HEK293 (cell line): ENCODE results near the gene AHSA1.
A peak's percentile ranks its signal among the peaks of the same experiment; 100 is the strongest.

Experiments
- CTCF ChIA-PET: fragments of 350-600 bp; formaldehyde crosslinking; extraction: SDS; loops from one replicate; lab custom pipeline; 2021; ENCODE audit warnings: antibody characterized with exemption; lab: Yijun Ruan, JAX
- POLR2A ChIA-PET: fragments of 300-600 bp; formaldehyde crosslinking; extraction: SDS; loops from one replicate; lab custom pipeline; 2020; ENCODE audit warnings: antibody characterized with exemption, inconsistent platforms; lab: Yijun Ruan, JAX
- H3K27ac ChIP-seq: fragments of 200-500 bp; sonication (Bioruptor generic); 2 replicates; pipeline ENCODE4 v1.5.1; 2014; ENCODE audit warnings: low read depth, low read length, control low read depth, inconsistent platforms; ENCODE audit errors: extremely low read depth
- H3K36me3 ChIP-seq, 2 experiments: fragments of 200-500 bp in 1 of 2; sonication (Bioruptor generic) in 1 of 2; 1 replicate in 1 of 2; 2 replicates in 1 of 2; pipeline ENCODE4 v1.5.1; 2014 to 2017; ENCODE audit warnings: inconsistent platforms in 2 of 2, low read length in 2 of 2; ENCODE audit not compliant: control insufficient read depth in 2 of 2, insufficient read depth in 1 of 2
- H3K4me1 ChIP-seq: fragments of 200-500 bp; sonication (Bioruptor generic); 2 replicates; pipeline ENCODE4 v1.5.1; 2014; ENCODE audit warnings: mild to moderate bottlenecking, low read length, inconsistent platforms; ENCODE audit not compliant: control insufficient read depth, insufficient read depth
- H3K4me3 ChIP-seq: 2 replicates; pipeline ENCODE4 v1.5.1; 2011; ENCODE audit warnings: low read depth, mild to moderate bottlenecking, control low read depth, low read length, moderate library complexity
- H3K9me3 ChIP-seq: fragments of 200-500 bp; sonication (Bioruptor generic); 2 replicates; pipeline ENCODE4 v1.5.1; 2014; ENCODE audit warnings: low read depth, low read length, inconsistent platforms; ENCODE audit not compliant: control insufficient read depth, insufficient read depth
- BCL11B ChIP-seq: fragments of 450-650 bp; formaldehyde crosslinking; IDR thresholded peaks from 2 replicates; pipeline ENCODE4 v1.5.1; 2016; ENCODE audit warnings: low read depth, missing biosample characterization, missing genetic modification characterization
- KLF8 ChIP-seq: fragments of 450-650 bp; formaldehyde crosslinking; IDR thresholded peaks from 2 replicates; pipeline ENCODE4 v1.5.1; 2016; ENCODE audit warnings: missing biosample characterization, missing genetic modification characterization
- MEIS1 ChIP-seq: sonication (generic); formaldehyde crosslinking; IDR thresholded peaks from 2 replicates; pipeline ENCODE4 v1.8.1; 2022; ENCODE audit warnings: missing genetic modification reagents, mild to moderate bottlenecking, borderline replicate concordance
- REPIN1 ChIP-seq: fragments of 450-650 bp; formaldehyde crosslinking; IDR thresholded peaks from 2 replicates; pipeline ENCODE4 v1.5.1; 2017; ENCODE audit warnings: missing biosample characterization, missing genetic modification characterization, low read depth
- SETDB1 ChIP-seq: IDR thresholded peaks from one replicate; pipeline ENCODE4 v1.6.1; 2017; ENCODE audit warnings: mild to moderate bottlenecking, low read length, moderate library complexity, mixed read lengths; ENCODE audit not compliant: insufficient read length
- SP2 ChIP-seq: fragments of 450-650 bp; formaldehyde crosslinking; IDR thresholded peaks from 2 replicates; pipeline ENCODE4 v1.5.1; 2016; ENCODE audit warnings: missing biosample characterization, missing genetic modification characterization
- WT1 ChIP-seq: fragments of 450-650 bp; formaldehyde crosslinking; IDR thresholded peaks from 2 replicates; pipeline ENCODE4 v1.5.1; 2016; ENCODE audit warnings: missing biosample characterization, missing genetic modification characterization
- YY1 ChIP-seq: fragments of 450-650 bp; formaldehyde crosslinking; IDR thresholded peaks from 2 replicates; pipeline ENCODE4 v1.5.1; 2018; ENCODE audit warnings: missing biosample characterization, missing genetic modification characterization
- ZBTB8A ChIP-seq: fragments of 450-650 bp; formaldehyde crosslinking; IDR thresholded peaks from 2 replicates; pipeline ENCODE4 v1.5.1; 2016; ENCODE audit warnings: missing biosample characterization, missing genetic modification characterization
- ZNF146 ChIP-seq: fragments of 450-650 bp; formaldehyde crosslinking; IDR thresholded peaks from 2 replicates; pipeline ENCODE4 v1.5.1; 2016; ENCODE audit warnings: missing biosample characterization, missing genetic modification characterization
- ZNF423 ChIP-seq: fragments of 450-650 bp; formaldehyde crosslinking; IDR thresholded peaks from 2 replicates; pipeline ENCODE4 v1.5.1; 2016; ENCODE audit warnings: missing biosample characterization, missing genetic modification characterization
- ZNF426 ChIP-seq: fragments of 450-650 bp; formaldehyde crosslinking; IDR thresholded peaks from 2 replicates; pipeline ENCODE4 v1.5.1; 2017; ENCODE audit warnings: missing biosample characterization, missing genetic modification characterization, mild to moderate bottlenecking, inconsistent platforms, moderate library complexity
- ZNF555 ChIP-seq: fragments of 450-650 bp; formaldehyde crosslinking; conservative IDR thresholded peaks from 2 replicates; pipeline ENCODE4 v1.5.1; 2017; ENCODE audit warnings: missing biosample characterization, mild to moderate bottlenecking, missing genetic modification characterization, inconsistent platforms
- ZNF558 ChIP-seq: fragments of 450-650 bp; formaldehyde crosslinking; IDR thresholded peaks from 2 replicates; pipeline ENCODE4 v1.5.1; 2016; ENCODE audit warnings: missing biosample characterization, missing genetic modification characterization
- ZNF654 ChIP-seq: fragments of 450-650 bp; formaldehyde crosslinking; IDR thresholded peaks from 2 replicates; pipeline ENCODE4 v1.5.1; 2016; ENCODE audit warnings: low read depth, missing biosample characterization, missing genetic modification characterization
- TF ChIP-seq, protein P1 (sequence below): fragments of 450-650 bp; formaldehyde crosslinking; IDR thresholded peaks from 2 replicates; pipeline ENCODE4 v1.5.1; 2017; ENCODE audit warnings: missing biosample characterization, missing genetic modification characterization
- TF ChIP-seq, protein P2 (sequence below): fragments of 450-650 bp; formaldehyde crosslinking; IDR thresholded peaks from 2 replicates; pipeline ENCODE4 v1.5.1; 2016; ENCODE audit warnings: missing biosample characterization, missing genetic modification characterization
- TF ChIP-seq, protein P3 (sequence below): fragments of 450-650 bp; formaldehyde crosslinking; IDR thresholded peaks from 2 replicates; pipeline ENCODE4 v1.5.1; 2016; ENCODE audit warnings: missing biosample characterization, missing genetic modification characterization

AHSA1 gene

DNA sequence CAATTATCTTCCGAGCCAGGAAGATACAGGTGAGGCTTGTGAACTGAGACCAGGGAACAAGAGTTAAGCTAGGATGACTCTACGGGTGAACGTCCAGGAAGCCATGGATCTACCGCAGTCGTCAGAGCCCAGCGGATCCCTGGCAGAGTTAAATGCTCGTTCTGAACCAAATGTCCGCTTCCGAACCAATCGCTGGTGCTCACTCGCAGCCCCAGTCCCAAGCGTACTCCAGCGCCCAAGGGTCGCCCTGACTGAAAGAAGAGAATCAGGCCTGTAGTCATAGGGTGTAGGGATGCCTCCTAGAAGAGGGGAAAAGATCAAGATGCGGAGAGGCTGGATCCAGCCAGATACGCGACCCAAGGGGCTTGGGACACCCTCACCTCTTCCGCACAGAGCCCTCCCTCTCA, 775 bp upstream of the AHSA1 start (continued):
- TF ChIP-seq ZBTB8A (tag by site-specific recombination) (no peak), MEIS1 (CRISPR knock-in tag) (no peak), KLF8 (tag by site-specific recombination) (no peak), ZNF426 (tag by site-specific recombination) (no peak), YY1 (tag by site-specific recombination) (no peak), ZNF423 (tag by site-specific recombination) (peak; percentile 12; the same call in 1 of the 2 replicates), REPIN1 (tag by site-specific recombination) (no peak)

DNA sequence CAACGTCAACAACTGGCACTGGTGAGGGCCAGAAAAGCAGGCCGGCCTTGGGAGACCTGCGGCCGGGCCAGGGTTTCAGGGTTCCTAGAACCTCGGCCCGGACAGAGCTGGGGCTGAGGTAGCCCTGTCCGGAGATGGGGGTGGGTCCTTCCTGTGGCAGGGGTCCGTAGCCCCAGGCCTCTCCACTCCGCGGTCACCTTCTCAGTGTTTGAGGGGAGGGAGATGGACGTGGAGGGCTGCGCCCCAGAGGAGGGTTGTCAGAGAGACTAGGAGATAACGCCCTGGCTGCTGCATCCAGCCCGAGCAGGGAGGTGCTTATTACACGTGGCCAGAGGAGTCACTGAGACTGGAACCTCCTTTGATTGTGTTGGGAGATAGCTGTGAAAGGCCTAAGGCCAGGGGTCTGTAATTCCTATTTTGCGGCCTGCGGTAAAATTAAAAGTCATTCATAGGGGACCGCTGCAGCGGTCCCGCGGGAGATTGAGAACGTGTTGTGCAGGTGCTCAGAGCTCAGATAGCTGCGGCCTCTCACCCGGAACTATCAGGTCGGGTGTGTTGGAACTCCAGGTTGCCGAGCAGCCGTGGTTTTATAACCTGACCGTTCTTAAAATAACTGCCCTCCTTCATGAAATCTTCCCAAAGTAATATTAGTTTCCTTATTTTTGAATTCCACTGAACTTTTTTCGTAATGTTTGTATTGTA, 507 bp downstream of the AHSA1 start:
- Histone ChIP-seq H3K9me3 (no peaks in the 10 kb centered on the region), H3K36me3 (peaks cover 32 to 43% of the 10 kb centered on the region in 2 experiments), H3K4me1 (peaks cover 4% of the 10 kb centered on the region)
- TF ChIP-seq, protein P1, sequence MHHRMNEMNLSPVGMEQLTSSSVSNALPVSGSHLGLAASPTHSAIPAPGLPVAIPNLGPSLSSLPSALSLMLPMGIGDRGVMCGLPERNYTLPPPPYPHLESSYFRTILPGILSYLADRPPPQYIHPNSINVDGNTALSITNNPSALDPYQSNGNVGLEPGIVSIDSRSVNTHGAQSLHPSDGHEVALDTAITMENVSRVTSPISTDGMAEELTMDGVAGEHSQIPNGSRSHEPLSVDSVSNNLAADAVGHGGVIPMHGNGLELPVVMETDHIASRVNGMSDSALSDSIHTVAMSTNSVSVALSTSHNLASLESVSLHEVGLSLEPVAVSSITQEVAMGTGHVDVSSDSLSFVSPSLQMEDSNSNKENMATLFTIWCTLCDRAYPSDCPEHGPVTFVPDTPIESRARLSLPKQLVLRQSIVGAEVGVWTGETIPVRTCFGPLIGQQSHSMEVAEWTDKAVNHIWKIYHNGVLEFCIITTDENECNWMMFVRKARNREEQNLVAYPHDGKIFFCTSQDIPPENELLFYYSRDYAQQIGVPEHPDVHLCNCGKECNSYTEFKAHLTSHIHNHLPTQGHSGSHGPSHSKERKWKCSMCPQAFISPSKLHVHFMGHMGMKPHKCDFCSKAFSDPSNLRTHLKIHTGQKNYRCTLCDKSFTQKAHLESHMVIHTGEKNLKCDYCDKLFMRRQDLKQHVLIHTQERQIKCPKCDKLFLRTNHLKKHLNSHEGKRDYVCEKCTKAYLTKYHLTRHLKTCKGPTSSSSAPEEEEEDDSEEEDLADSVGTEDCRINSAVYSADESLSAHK (tag by site-specific recombination): 0 out of 2 replicates have a peak, but pooled peaks have one; percentile 4
- no peak for TF ChIP-seq ZNF555 (tag by site-specific recombination)
- TF ChIP-seq SP2: peak; percentile 33
- TF ChIP-seq WT1 (tag by site-specific recombination): peak; percentile 40; the same call in 1 of the 2 replicates
- TF ChIP-seq, protein P2, sequence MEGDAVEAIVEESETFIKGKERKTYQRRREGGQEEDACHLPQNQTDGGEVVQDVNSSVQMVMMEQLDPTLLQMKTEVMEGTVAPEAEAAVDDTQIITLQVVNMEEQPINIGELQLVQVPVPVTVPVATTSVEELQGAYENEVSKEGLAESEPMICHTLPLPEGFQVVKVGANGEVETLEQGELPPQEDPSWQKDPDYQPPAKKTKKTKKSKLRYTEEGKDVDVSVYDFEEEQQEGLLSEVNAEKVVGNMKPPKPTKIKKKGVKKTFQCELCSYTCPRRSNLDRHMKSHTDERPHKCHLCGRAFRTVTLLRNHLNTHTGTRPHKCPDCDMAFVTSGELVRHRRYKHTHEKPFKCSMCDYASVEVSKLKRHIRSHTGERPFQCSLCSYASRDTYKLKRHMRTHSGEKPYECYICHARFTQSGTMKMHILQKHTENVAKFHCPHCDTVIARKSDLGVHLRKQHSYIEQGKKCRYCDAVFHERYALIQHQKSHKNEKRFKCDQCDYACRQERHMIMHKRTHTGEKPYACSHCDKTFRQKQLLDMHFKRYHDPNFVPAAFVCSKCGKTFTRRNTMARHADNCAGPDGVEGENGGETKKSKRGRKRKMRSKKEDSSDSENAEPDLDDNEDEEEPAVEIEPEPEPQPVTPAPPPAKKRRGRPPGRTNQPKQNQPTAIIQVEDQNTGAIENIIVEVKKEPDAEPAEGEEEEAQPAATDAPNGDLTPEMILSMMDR (tag by site-specific recombination): 0 out of 2 replicates have a peak, but pooled peaks have one; percentile 8
- no peak for TF ChIP-seq BCL11B
- no peak for TF ChIP-seq SETDB1
- no peak for TF ChIP-seq ZNF558 (tag by site-specific recombination)
- TF ChIP-seq, all 188 proteins: peak for 4
- POLR2A ChIA-PET: interaction anchor here (0.6 to 2.6 kb wide), 12 partner anchors 26 to 429 kb away, joined by 3 to 18 read pairs (median 3); partner anchors contain the start of genes GSTZ1, ISM2, POMT2 and SAMD15
- peak overlapping the region; percentile 90 for H3K4me3 ChIP-seq
- peak overlapping the region; percentile 90 for H3K27ac ChIP-seq
- CTCF ChIA-PET: interaction anchor here (0.6 to 2.2 kb wide), 23 partner anchors 9 to 583 kb away, joined by 3 to 12 read pairs (median 4); partner anchors contain the start of genes ALKBH1, ISM2 and SLIRP

DNA sequence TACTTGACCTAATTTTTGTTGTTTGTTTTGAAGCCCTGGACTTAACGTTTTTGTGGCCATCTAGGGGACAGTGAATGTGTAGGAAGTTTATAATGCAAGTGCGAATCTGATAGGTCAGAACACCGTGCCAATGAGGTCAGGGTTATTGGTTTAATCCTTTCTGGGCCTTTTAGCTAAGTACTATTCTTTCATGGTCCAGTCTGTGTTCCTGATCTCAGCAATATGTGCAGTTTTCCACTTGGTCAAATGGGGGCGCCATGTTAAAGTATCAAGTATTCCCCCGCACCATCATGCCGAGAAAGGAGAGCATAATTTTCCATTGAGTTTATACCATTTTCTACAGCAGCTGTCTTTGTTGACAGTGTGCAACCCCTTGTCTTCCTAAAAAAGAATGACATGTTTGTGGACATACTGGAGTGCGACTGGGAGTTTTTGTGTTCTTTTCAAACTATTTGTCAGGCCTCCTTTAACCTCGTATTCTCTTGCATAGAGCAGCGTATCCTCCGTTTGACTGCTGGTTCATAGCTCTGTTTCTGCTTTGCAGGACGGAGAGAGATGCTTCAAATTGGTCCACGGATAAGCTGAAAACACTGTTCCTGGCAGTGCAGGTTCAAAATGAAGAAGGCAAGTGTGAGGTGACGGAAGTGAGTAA, 1.3 kb downstream of the AHSA1 start:
- Histone ChIP-seq H3K4me3 (peak overlapping the region; percentile 90), H3K9me3 (no peaks in the 10 kb centered on the region), H3K36me3 (peaks cover 38 to 50% of the 10 kb centered on the region in 2 experiments), H3K27ac (no peak overlapping the region), H3K4me1 (peaks cover 4% of the 10 kb centered on the region)
- TF ChIP-seq ZNF146 (tag by site-specific recombination) (no peak), ZNF654 (peak; percentile 38; the same call in 1 of the 2 replicates)
- TF ChIP-seq, protein P2 (tag by site-specific recombination): peak; percentile 25; the same call in 1 of the 2 replicates
- TF ChIP-seq, protein P3, sequence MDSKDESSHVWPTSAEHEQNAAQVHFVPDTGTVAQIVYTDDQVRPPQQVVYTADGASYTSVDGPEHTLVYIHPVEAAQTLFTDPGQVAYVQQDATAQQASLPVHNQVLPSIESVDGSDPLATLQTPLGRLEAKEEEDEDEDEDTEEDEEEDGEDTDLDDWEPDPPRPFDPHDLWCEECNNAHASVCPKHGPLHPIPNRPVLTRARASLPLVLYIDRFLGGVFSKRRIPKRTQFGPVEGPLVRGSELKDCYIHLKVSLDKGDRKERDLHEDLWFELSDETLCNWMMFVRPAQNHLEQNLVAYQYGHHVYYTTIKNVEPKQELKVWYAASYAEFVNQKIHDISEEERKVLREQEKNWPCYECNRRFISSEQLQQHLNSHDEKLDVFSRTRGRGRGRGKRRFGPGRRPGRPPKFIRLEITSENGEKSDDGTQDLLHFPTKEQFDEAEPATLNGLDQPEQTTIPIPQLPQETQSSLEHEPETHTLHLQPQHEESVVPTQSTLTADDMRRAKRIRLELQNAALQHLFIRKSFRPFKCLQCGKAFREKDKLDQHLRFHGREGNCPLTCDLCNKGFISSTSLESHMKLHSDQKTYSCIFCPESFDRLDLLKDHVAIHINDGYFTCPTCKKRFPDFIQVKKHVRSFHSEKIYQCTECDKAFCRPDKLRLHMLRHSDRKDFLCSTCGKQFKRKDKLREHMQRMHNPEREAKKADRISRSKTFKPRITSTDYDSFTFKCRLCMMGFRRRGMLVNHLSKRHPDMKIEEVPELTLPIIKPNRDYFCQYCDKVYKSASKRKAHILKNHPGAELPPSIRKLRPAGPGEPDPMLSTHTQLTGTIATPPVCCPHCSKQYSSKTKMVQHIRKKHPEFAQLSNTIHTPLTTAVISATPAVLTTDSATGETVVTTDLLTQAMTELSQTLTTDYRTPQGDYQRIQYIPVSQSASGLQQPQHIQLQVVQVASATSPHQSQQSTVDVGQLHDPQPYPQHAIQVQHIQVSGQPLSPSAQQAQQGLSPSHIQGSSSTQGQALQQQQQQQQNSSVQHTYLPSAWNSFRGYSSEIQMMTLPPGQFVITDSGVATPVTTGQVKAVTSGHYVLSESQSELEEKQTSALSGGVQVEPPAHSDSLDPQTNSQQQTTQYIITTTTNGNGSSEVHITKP (tag by site-specific recombination): peak; percentile 69
- POLR2A ChIA-PET: interaction anchor here (0.6 to 2.6 kb wide), 7 partner anchors 60 to 430 kb away, joined by 3 to 18 read pairs (median 3); partner anchors contain the start of genes GSTZ1, POMT2, SAMD15 and SPTLC2
- CTCF ChIA-PET: interaction anchor here (0.7 to 2.2 kb wide), 32 partner anchors 9 to 584 kb away, joined by 3 to 12 read pairs (median 3); partner anchors contain the start of genes ALKBH1, ISM2, SAMD15 and SLIRP
